DND-41 (cell line): ENCODE measurements around the gene GPHN.

ENCODE experiments used
- EZH2 ChIP-seq: IDR thresholded peaks from 3 replicates; pipeline ENCODE4 v1.6.1; 2012; ENCODE audit warnings: borderline replicate concordance, low read depth, mild to moderate bottlenecking, moderate library complexity, low read length, inconsistent platforms; ENCODE audit not compliant: severe bottlenecking
- TF ChIP-seq, protein P1 (sequence below): IDR thresholded peaks from 2 replicates; pipeline ENCODE4 v1.5.1; 2012; ENCODE audit warnings: borderline replicate concordance, low read length, moderate library complexity, mild to moderate bottlenecking; ENCODE audit not compliant: poor library complexity, severe bottlenecking; ENCODE audit errors: extremely low read depth

DNA sequence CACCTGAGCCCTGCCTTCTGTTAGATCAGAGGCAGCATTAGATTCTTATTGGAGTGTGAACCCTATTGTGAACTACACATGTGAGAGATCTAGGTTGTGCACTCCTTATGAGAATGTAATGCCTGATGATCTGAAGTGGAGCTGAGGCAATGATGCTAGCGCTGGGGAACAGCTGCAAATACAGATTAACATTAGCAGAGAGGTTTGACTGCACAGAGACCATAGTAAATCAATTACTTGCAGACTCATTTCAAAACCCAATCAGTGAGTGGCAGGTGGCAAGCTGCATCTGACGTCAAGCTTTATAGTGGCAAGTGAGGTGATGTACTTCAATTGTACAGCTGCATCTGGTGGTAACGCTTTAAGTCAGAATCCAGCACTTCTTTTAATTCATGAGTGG lies 141.6 kb downstream of the GPHN start:
- TF ChIP-seq EZH2: no peak
- TF ChIP-seq, protein P1, sequence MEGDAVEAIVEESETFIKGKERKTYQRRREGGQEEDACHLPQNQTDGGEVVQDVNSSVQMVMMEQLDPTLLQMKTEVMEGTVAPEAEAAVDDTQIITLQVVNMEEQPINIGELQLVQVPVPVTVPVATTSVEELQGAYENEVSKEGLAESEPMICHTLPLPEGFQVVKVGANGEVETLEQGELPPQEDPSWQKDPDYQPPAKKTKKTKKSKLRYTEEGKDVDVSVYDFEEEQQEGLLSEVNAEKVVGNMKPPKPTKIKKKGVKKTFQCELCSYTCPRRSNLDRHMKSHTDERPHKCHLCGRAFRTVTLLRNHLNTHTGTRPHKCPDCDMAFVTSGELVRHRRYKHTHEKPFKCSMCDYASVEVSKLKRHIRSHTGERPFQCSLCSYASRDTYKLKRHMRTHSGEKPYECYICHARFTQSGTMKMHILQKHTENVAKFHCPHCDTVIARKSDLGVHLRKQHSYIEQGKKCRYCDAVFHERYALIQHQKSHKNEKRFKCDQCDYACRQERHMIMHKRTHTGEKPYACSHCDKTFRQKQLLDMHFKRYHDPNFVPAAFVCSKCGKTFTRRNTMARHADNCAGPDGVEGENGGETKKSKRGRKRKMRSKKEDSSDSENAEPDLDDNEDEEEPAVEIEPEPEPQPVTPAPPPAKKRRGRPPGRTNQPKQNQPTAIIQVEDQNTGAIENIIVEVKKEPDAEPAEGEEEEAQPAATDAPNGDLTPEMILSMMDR: no peak
